HCT116 (cell line): ENCODE data around the gene MINDY1. TPM values are rescaled to one million over a fixed set of nuclear protein-coding genes. Genes with fewer than 3 reads are reported as not detected.

Source experiments
- ATAC-seq: fragments of 200-7000 bp; cut with Tn5 transposase; 2 replicates; pipeline ENCODE4 v1.9.1; 2020; ENCODE audit warnings: mild to moderate bottlenecking, moderate library complexity
- BruUV-seq: library from RNA; stranded (reverse); fragments of 400-500 nt; replicated peaks from 2 replicates; lab custom pipeline; 2021; lab: Mats Ljungman, UMichigan
- CTCF ChIA-PET: fragments of 300-600 bp; sonication (Branson Sonifier 250); formaldehyde crosslinking; loops from one replicate; lab custom pipeline; 2021; ENCODE audit warnings: antibody characterized with exemption; lab: Charles Lee
- POLR2A ChIA-PET: fragments of 300-600, 350-600 bp; sonication (Branson Sonifier 250); formaldehyde crosslinking; loops from one replicate; lab custom pipeline; 2021; ENCODE audit warnings: antibody characterized with exemption; lab: Charles Lee
- RAD21 ChIA-PET, 2 experiments: fragments of 300-600 bp; sonication (Branson Sonifier 250); formaldehyde crosslinking; loops; one replicate each; lab custom pipeline; 2023; ENCODE audit warnings: low total read pairs in 2 of 2; ENCODE audit not compliant: uncharacterized antibody in 2 of 2, unreplicated experiment in 2 of 2, low non-redundant PET in 1 of 2; lab: Charles Lee
- DNase-seq: peaks from one replicate; pipeline ENCODE4 v3.0.0-alpha.2; 2010; ENCODE audit warnings: low read depth, low spot score
- H2AFZ ChIP-seq: fragments of 200-600 bp; shearing (Covaris generic), sonication (generic); 2 replicates; pipeline ENCODE4 v1.6.1; 2017; ENCODE audit warnings: low read depth, mixed run types, mixed read lengths, antibody characterized with exemption, low read length; ENCODE audit not compliant: poor library complexity, severe bottlenecking
- H3K27ac ChIP-seq: 2 replicates; pipeline ENCODE4 v1.5.1; 2012; ENCODE audit warnings: low read depth, low read length
- H3K27me3 ChIP-seq: fragments of 200-600 bp; sonication (generic); 2 replicates; pipeline ENCODE4 v1.6.1; 2016; ENCODE audit warnings: mixed run types, low read length, mixed read lengths; ENCODE audit not compliant: insufficient read depth
- H3K36me3 ChIP-seq, 2 experiments: fragments of 200-500 bp in 1 of 2; fragments of 200-600 bp in 1 of 2; sonication (Bioruptor generic) in 1 of 2; sonication (generic) in 1 of 2; 2 replicates each; pipeline versions ENCODE4 v1.5.1 to v1.6.1; 2014 to 2016; ENCODE audit warnings: low read length in 2 of 2, inconsistent platforms in 1 of 2, mixed read lengths in 1 of 2, mixed run types in 1 of 2; ENCODE audit not compliant: insufficient read depth in 2 of 2, control insufficient read depth in 1 of 2
- H3K4me1 ChIP-seq, 2 experiments: fragments of 200-600 bp in 1 of 2; sonication (generic) in 1 of 2; 2 replicates each; pipeline versions ENCODE4 v1.5.1 to v1.6.1; 2012 to 2017; ENCODE audit warnings: low read length in 2 of 2, inconsistent platforms in 1 of 2, mild to moderate bottlenecking in 1 of 2, mixed read lengths in 1 of 2, mixed run types in 1 of 2, moderate library complexity in 1 of 2; ENCODE audit not compliant: insufficient read depth in 2 of 2, control insufficient read depth in 1 of 2
- H3K4me2 ChIP-seq: fragments of 200-600 bp; sonication (generic); 2 replicates; pipeline ENCODE4 v1.6.1; 2017; ENCODE audit warnings: mixed run types, low read length, mixed read lengths
- H3K4me3 ChIP-seq, 2 experiments: fragments of 200-600 bp in 1 of 2; sonication (generic) in 1 of 2; replicated peaks in 1 of 2; 2 replicates each; pipeline ENCODE4 v1.5.1; 2011 to 2016; ENCODE audit warnings: low read length in 2 of 2, control low read depth in 1 of 2, low read depth in 1 of 2, mild to moderate bottlenecking in 1 of 2, mixed read lengths in 1 of 2, mixed run types in 1 of 2
- H3K79me2 ChIP-seq: fragments of 200-600 bp; sonication (generic); 2 replicates; pipeline ENCODE4 v1.6.1; 2017; ENCODE audit warnings: mild to moderate bottlenecking, mixed run types, low read length, moderate library complexity, mixed read lengths; ENCODE audit not compliant: insufficient read depth
- H3K9ac ChIP-seq: fragments of 200-600 bp; sonication (generic); 2 replicates; pipeline ENCODE4 v1.6.1; 2016; ENCODE audit warnings: low read length, mixed read lengths
- H3K9me2 ChIP-seq: fragments of 200-600 bp; sonication (generic), shearing (Covaris generic); 2 replicates; pipeline ENCODE4 v1.6.1; 2017; ENCODE audit warnings: mixed run types, mild to moderate bottlenecking, moderate library complexity; ENCODE audit not compliant: insufficient read depth
- H3K9me3 ChIP-seq, 2 experiments: fragments of 200-500 bp in 1 of 2; fragments of 200-600 bp in 1 of 2; sonication (Bioruptor generic) in 1 of 2; sonication (generic) in 1 of 2; 2 replicates each; pipeline ENCODE4 v1.6.1; 2014 to 2017; ENCODE audit warnings: low read length in 2 of 2, mixed read lengths in 2 of 2, inconsistent platforms in 1 of 2, low read depth in 1 of 2, mild to moderate bottlenecking in 1 of 2, mixed run types in 1 of 2, moderate library complexity in 1 of 2; ENCODE audit not compliant: control insufficient read depth in 1 of 2, insufficient read depth in 1 of 2
- H4K20me1 ChIP-seq: fragments of 200-600 bp; sonication (generic), shearing (Covaris generic); 2 replicates; pipeline ENCODE4 v1.6.1; 2017; ENCODE audit warnings: mixed run types, mild to moderate bottlenecking, moderate library complexity; ENCODE audit not compliant: insufficient read depth
- EGR1 ChIP-seq: IDR thresholded peaks from 2 replicates; pipeline ENCODE4 v1.6.1; 2012; ENCODE audit warnings: low read depth
- ELF1 ChIP-seq: IDR thresholded peaks from 2 replicates; pipeline ENCODE4 v1.6.1; 2012; ENCODE audit warnings: low read depth, borderline replicate concordance
- EZH2 ChIP-seq: fragments of 200-600 bp; sonication (generic); IDR thresholded peaks from 2 replicates; pipeline ENCODE4 v1.6.1; 2017; ENCODE audit warnings: antibody characterized with exemption, mixed run types
- SP1 ChIP-seq: IDR thresholded peaks from 2 replicates; pipeline ENCODE4 v1.6.1; 2012; ENCODE audit warnings: low read depth
- SRF ChIP-seq: IDR thresholded peaks from 2 replicates; pipeline ENCODE4 v1.6.1; 2012; ENCODE audit warnings: low read depth
- intact Hi-C: fragments of 100-400 bp; cut with micrococcal nuclease; formaldehyde crosslinking; loops from 2 replicates; pipeline ENCODE4 v1.10.0; 2022
- total RNA-seq: library from RNA; stranded (reverse); gene quantifications from one replicate; pipeline ENCODE4 v1.2.1, GENCODE V29; 2021; ENCODE audit not compliant: unreplicated experiment
- TF ChIP-seq, protein P1 (sequence below): IDR thresholded peaks from 2 replicates; pipeline ENCODE4 v1.6.1; 2012
- TF ChIP-seq, protein P2 (sequence below), 3 experiments: fragments of 200-600 bp in 1 of 3; sonication (generic) in 1 of 3; IDR thresholded peaks in 2 of 3; conservative IDR thresholded peaks in 1 of 3; 2 replicates each; pipeline ENCODE4 v1.5.1; 2012 to 2017; ENCODE audit warnings: low read depth in 2 of 3, low read length in 2 of 3, antibody characterized with exemption in 1 of 3, borderline replicate concordance in 1 of 3, control low read depth in 1 of 3, mild to moderate bottlenecking in 1 of 3, mixed read lengths in 1 of 3, mixed run types in 1 of 3, moderate library complexity in 1 of 3; ENCODE audit not compliant: insufficient read depth in 1 of 3

MINDY1 gene
- total RNA-seq, 1 experiment from 2014 or later = 1.2 TPM

GRCh38 chr1:151047925-151048644 is 41.4 kb upstream of the MINDY1 start:
- ATAC-seq = 0 out of 2 replicates have a peak, but pooled peaks have one; percentile 8
- no peak for TF ChIP-seq SP1
- TF ChIP-seq, protein P1, sequence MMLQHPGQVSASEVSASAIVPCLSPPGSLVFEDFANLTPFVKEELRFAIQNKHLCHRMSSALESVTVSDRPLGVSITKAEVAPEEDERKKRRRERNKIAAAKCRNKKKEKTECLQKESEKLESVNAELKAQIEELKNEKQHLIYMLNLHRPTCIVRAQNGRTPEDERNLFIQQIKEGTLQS = no peak
- TF ChIP-seq EGR1 = no peak
- TF ChIP-seq, protein P2, sequence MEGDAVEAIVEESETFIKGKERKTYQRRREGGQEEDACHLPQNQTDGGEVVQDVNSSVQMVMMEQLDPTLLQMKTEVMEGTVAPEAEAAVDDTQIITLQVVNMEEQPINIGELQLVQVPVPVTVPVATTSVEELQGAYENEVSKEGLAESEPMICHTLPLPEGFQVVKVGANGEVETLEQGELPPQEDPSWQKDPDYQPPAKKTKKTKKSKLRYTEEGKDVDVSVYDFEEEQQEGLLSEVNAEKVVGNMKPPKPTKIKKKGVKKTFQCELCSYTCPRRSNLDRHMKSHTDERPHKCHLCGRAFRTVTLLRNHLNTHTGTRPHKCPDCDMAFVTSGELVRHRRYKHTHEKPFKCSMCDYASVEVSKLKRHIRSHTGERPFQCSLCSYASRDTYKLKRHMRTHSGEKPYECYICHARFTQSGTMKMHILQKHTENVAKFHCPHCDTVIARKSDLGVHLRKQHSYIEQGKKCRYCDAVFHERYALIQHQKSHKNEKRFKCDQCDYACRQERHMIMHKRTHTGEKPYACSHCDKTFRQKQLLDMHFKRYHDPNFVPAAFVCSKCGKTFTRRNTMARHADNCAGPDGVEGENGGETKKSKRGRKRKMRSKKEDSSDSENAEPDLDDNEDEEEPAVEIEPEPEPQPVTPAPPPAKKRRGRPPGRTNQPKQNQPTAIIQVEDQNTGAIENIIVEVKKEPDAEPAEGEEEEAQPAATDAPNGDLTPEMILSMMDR (IDR thresholded peaks at IDR 0.05 in 2 of 3, conservative IDR thresholded peaks at IDR 0.05 in 1 of 3; ENCODE audit: borderline replicate concordance in 1 of 3, insufficient read depth in 1 of 3, low read depth in 2 of 3, low read length in 2 of 3) = 0 out of 6 replicates have a peak, but pooled peaks of 2 of the 3 experiments have one; percentile 13 to 16
- TF ChIP-seq, all 23 proteins: peak for 1
- Histone ChIP-seq H2AFZ (no peak overlapping the region), H3K4me3 (no peak overlapping the region), H3K9ac (no peak overlapping the region), H4K20me1 (no peaks in the 10 kb centered on the region), H3K36me3 (peaks cover 7 to 10% of the 10 kb centered on the region in 2 experiments; a peak in 3 of 4 replicates), H3K4me1 (no peaks in the 10 kb centered on the region), H3K9me3 (no peaks in the 10 kb centered on the region), H3K4me2 (no peak overlapping the region), H3K79me2 (no peaks in the 10 kb centered on the region), H3K27ac (no peak overlapping the region), H3K27me3 (no peaks in the 10 kb centered on the region), H3K9me2 (no peaks in the 10 kb centered on the region)
- intact Hi-C loops = no loop called here
- POLR2A ChIA-PET = no interaction called here
- no TSS peak for BruUV-seq
- CTCF ChIA-PET = no interaction called here
- RAD21 ChIA-PET = no interaction called here
- DNase-seq = no peak

GRCh38 chr1:151047591-151047924 is 40.9 kb upstream of the MINDY1 start, which contains the start of gene C1orf56:
C1orf56 (plus strand) TSS chr1:151047751; CDS start chr1:151047848, 97 bp downstream.
- RAD21 ChIA-PET = no interaction called here
- Histone ChIP-seq H4K20me1 (no peaks in the 10 kb centered on the region), H3K9ac (no peak within 1 kb of the TSS), H2AFZ (no peak within 1 kb of the TSS), H3K9me2 (no peaks in the 10 kb centered on the region), H3K4me3 (no peak within 1 kb of the TSS), H3K27ac (no peak within 1 kb of the TSS), H3K36me3 (peaks cover 2 to 5% of the 10 kb centered on the region in 2 experiments; a peak in 3 of 4 replicates), H3K27me3 (no peaks in the 10 kb centered on the region), H3K4me2 (no peak within 1 kb of the TSS), H3K4me1 (no peaks in the 10 kb centered on the region), H3K79me2 (no peaks in the 10 kb centered on the region), H3K9me3 (no peaks in the 10 kb centered on the region)
- intact Hi-C loops = no loop called here
- BruUV-seq = no TSS peak
- POLR2A ChIA-PET = no interaction called here
- no peak for ATAC-seq
- CTCF ChIA-PET = no interaction called here
- no peak for DNase-seq
- TF ChIP-seq ELF1 (no peak), SRF (no peak), EZH2 (no peak)
